Neural crest cell (in vitro differentiated cells): Measurements from ENCODE around the gene EIF2S2. TPM values are rescaled to one million over a fixed set of nuclear protein-coding genes. Genes with fewer than 3 reads are reported as not detected.

Experiments
- DNase-seq: peaks from one replicate; pipeline ENCODE4 v3.0.0; 2021; ENCODE audit warnings: low read depth, mixed read lengths, low spot score
- H3K27ac Mint-ChIP-seq: one replicate; pipeline ENCODE4 v1.8.0; 2021; ENCODE audit warnings: mild to moderate bottlenecking, mixed read lengths; ENCODE audit not compliant: unreplicated experiment
- H3K27me3 Mint-ChIP-seq: 2 replicates; pipeline ENCODE4 v1.8.0; 2021; ENCODE audit warnings: low read depth, mild to moderate bottlenecking, mixed read lengths
- H3K36me3 Mint-ChIP-seq: 2 replicates; pipeline ENCODE4 v1.8.0; 2021; ENCODE audit warnings: low read depth, mild to moderate bottlenecking, mixed read lengths
- H3K4me1 Mint-ChIP-seq: 2 replicates; pipeline ENCODE4 v1.8.0; 2021; ENCODE audit warnings: mixed read lengths
- H3K4me3 Mint-ChIP-seq: one replicate; pipeline ENCODE4 v1.8.0; 2021; ENCODE audit warnings: mild to moderate bottlenecking, mixed read lengths
- H3K9me3 Mint-ChIP-seq: 2 replicates; pipeline ENCODE4 v1.8.0; 2021; ENCODE audit warnings: mixed read lengths
- total RNA-seq: library from RNA; stranded (reverse); gene quantifications from 2 replicates; pipeline ENCODE4 v1.2.1, GENCODE V29; 2021
- TF ChIP-seq, protein P1 (sequence below): fragments of 200-600 bp; sonication (generic); conservative IDR thresholded peaks from 2 replicates; pipeline ENCODE4 v1.5.0; 2021; ENCODE audit warnings: antibody characterized with exemption, mild to moderate bottlenecking

EIF2S2 gene
- total RNA-seq, 1 donor from 2014 or later, result 106 TPM

GRCh38 chr20:34104059-34104458, 8.0 kb downstream of the EIF2S2 start:
- Mint-ChIP-seq H3K27ac (no peak overlapping the region), H3K9me3 (no peaks in the 10 kb centered on the region), H3K4me1 (peaks cover 22% of the 10 kb centered on the region), H3K36me3 (peaks cover 25% of the 10 kb centered on the region), H3K4me3 (no peak overlapping the region), H3K27me3 (no peaks in the 10 kb centered on the region)
- TF ChIP-seq, protein P1, sequence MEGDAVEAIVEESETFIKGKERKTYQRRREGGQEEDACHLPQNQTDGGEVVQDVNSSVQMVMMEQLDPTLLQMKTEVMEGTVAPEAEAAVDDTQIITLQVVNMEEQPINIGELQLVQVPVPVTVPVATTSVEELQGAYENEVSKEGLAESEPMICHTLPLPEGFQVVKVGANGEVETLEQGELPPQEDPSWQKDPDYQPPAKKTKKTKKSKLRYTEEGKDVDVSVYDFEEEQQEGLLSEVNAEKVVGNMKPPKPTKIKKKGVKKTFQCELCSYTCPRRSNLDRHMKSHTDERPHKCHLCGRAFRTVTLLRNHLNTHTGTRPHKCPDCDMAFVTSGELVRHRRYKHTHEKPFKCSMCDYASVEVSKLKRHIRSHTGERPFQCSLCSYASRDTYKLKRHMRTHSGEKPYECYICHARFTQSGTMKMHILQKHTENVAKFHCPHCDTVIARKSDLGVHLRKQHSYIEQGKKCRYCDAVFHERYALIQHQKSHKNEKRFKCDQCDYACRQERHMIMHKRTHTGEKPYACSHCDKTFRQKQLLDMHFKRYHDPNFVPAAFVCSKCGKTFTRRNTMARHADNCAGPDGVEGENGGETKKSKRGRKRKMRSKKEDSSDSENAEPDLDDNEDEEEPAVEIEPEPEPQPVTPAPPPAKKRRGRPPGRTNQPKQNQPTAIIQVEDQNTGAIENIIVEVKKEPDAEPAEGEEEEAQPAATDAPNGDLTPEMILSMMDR, result no peak
- no peak for DNase-seq

GRCh38 chr20:34102342-34102741, 9.7 kb downstream of the EIF2S2 start:
- Mint-ChIP-seq H3K27ac (no peak overlapping the region), H3K27me3 (no peaks in the 10 kb centered on the region), H3K9me3 (no peaks in the 10 kb centered on the region), H3K4me1 (peaks cover 7% of the 10 kb centered on the region), H3K4me3 (no peak overlapping the region), H3K36me3 (peaks cover 22% of the 10 kb centered on the region)
- DNase-seq, result no peak
- TF ChIP-seq, protein P1, result no peak

DNA sequence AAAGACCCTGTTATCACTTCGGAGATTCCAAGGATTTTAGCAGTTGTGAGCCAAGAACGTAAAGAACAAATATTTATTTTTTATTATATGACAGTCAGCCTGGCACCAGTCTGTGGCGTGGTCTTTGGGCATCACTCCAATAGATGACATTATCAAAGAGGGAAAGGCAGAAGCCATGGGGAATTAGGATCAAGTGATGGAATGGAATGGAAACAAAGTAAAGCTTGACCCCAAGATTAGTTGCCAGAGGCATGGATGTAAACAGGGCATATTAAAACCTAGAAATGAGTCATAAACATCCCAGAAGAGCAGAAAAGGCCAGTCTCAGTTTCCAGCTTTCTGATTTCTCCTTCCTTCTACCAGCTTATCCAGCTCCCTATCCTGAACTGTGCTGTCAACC, 11.5 kb downstream of the EIF2S2 start:
- Mint-ChIP-seq H3K4me3 (no peak overlapping the region), H3K4me1 (no peaks in the 10 kb centered on the region), H3K9me3 (no peaks in the 10 kb centered on the region), H3K27me3 (no peaks in the 10 kb centered on the region), H3K27ac (no peak overlapping the region), H3K36me3 (peaks cover 37% of the 10 kb centered on the region)
- DNase-seq, result no peak
- TF ChIP-seq, protein P1, result no peak

- no peaks in the 10 kb centered on the region for H3K4me1 Mint-ChIP-seq
- TF ChIP-seq, protein P1, result no peak
- H3K27me3 Mint-ChIP-seq, result no peaks in the 10 kb centered on the region
- H3K9me3 Mint-ChIP-seq, result no peaks in the 10 kb centered on the region
- H3K36me3 Mint-ChIP-seq, result peaks cover 37% of the 10 kb centered on the region
- H3K4me3 Mint-ChIP-seq, result no peak overlapping the region
- H3K27ac Mint-ChIP-seq, result no peak overlapping the region
- no peak for DNase-seq
Observed at GRCh38 chr20:34099675-34100074, 12.4 kb downstream of the EIF2S2 start.

DNA sequence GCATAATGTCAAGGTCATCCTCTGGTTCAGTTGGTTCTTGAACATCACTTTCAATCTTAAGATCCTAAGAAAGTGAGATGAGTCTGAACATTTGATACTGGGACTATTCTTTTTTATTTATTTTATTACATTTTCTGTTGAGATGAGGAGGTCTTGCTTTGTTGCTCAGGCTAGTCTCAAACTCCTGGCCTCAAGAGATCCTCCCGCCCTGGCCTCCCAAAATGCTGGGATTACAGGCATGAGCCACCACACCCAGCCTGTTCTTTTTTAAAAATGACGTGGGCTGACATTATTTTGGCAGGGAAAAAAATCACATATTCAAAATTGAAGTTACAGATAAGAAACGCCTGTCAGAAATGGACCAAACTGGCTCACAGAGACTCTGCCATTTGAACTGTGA, 13.5 kb downstream of the EIF2S2 start:
- H3K4me1 Mint-ChIP-seq, result no peaks in the 10 kb centered on the region
- no peak for DNase-seq
- H3K27me3 Mint-ChIP-seq, result no peaks in the 10 kb centered on the region
- H3K36me3 Mint-ChIP-seq, result peaks cover 34% of the 10 kb centered on the region
- TF ChIP-seq, protein P1, result no peak
- no peak overlapping the region for H3K4me3 Mint-ChIP-seq
- no peaks in the 10 kb centered on the region for H3K9me3 Mint-ChIP-seq
- H3K27ac Mint-ChIP-seq, result no peak overlapping the region
